ENCODE data around the gene MAGED2.

DNA sequence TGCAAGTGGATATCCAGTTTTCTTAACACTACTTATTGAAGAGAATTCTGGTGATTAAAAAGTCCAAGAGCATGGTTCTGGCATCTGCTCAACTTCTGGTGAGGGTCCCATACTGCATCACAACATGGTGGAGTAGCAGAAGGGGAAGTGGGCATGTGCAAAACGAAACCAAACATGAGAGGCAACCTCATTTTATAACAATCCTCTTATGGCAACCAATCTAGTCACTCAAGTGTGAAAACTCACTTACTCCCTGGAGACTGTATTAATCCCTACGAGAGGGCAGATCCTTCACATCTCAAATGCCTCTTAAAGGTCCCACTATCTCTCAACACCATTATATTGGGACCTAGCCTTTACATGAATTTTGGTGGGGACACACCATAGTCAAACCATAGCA lies 57.7 kb downstream of the MAGED2 start:
- no peak for TF ChIP-seq EP300 (IDR thresholded peaks at IDR 0.05)
- TF ChIP-seq, protein P1, sequence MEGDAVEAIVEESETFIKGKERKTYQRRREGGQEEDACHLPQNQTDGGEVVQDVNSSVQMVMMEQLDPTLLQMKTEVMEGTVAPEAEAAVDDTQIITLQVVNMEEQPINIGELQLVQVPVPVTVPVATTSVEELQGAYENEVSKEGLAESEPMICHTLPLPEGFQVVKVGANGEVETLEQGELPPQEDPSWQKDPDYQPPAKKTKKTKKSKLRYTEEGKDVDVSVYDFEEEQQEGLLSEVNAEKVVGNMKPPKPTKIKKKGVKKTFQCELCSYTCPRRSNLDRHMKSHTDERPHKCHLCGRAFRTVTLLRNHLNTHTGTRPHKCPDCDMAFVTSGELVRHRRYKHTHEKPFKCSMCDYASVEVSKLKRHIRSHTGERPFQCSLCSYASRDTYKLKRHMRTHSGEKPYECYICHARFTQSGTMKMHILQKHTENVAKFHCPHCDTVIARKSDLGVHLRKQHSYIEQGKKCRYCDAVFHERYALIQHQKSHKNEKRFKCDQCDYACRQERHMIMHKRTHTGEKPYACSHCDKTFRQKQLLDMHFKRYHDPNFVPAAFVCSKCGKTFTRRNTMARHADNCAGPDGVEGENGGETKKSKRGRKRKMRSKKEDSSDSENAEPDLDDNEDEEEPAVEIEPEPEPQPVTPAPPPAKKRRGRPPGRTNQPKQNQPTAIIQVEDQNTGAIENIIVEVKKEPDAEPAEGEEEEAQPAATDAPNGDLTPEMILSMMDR (IDR thresholded peaks at IDR 0.05) = no peak
- TF ChIP-seq POLR2AphosphoS5 (IDR thresholded peaks at IDR 0.05) = no peak
